ENCODE measurements around the gene RPL41. TPM values are rescaled to one million over a fixed set of nuclear protein-coding genes. Genes with fewer than 3 reads are reported as not detected.

The RPL41 gene
- total RNA-seq, 1 experiment from 2014 or later: 4,637 TPM

DNA sequence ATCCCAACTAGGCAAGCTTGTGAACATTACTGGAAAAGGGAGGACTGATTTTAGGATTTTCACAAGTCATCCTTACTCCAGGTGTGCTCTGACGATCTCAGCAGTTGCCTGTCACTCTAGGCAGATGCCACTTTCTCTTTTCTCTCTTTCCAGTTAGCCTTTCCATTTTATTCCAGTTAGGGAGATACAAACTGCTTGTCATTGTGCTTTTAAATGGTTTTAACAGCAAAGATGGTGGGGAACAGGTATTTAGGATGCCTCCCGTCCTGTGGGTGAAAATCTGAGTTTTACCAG lies 10.9 kb upstream of the RPL41 start:
- no peak overlapping the region for H2AFZ ChIP-seq (ENCODE audit: low read length)
- no peak overlapping the region for H2BK120ac ChIP-seq (ENCODE audit: low read depth, low read length, poor library complexity, severe bottlenecking)
- no peak overlapping the region for H3K4ac ChIP-seq (ENCODE audit: low read depth, low read length)
- H3K14ac ChIP-seq (ENCODE audit: insufficient read depth, low read length): no peak overlapping the region
- H4K91ac ChIP-seq (ENCODE audit: insufficient read length, low read depth, low read length): no peak overlapping the region
- no peak overlapping the region for H3K56ac ChIP-seq (ENCODE audit: insufficient read length, low read depth, low read length)
- no peak overlapping the region for H2AK5ac ChIP-seq (ENCODE audit: insufficient read length, low read length)
- no peak for DNase-seq
- no peaks in the 10 kb centered on the region; the same call in 1 of the 2 replicates for H3K27me3 Mint-ChIP-seq (ENCODE audit: low read depth)
- WGBS (ENCODE audit: extremely low coverage, insufficient read length, low lambda C conversion rate): no CpG with 5 or more reads among the region's 2 CpGs
- H3K27me3 ChIP-seq (ENCODE audit: insufficient read depth, low read length): no peaks in the 10 kb centered on the region
- peak overlapping the region; percentile 95 to 100 for H3K4me3 Mint-ChIP-seq
- peaks cover 22 to 27% of the 10 kb centered on the region in 2 experiments for H3K4me1 Mint-ChIP-seq
- no peak overlapping the region for H3T11ph ChIP-seq (ENCODE audit: low read length)
- no peaks in the 10 kb centered on the region for H3K9me3 ChIP-seq (ENCODE audit: control insufficient read depth, low read depth, low read length)
- H2BK5ac ChIP-seq (ENCODE audit: insufficient read length, low read length): no peak overlapping the region
- H3K79me2 ChIP-seq (ENCODE audit: insufficient read depth, low read length): peaks cover 17% of the 10 kb centered on the region; the same call in 1 of the 2 replicates
- H4K5ac ChIP-seq (ENCODE audit: insufficient read length, low read depth, low read length): no peak overlapping the region
- H3K27ac Mint-ChIP-seq: peak overlapping the region in 1 of 3 experiments; percentile 100; a peak in 3 of 7 replicates
- no peak overlapping the region for H2BK20ac ChIP-seq (ENCODE audit: low read depth, low read length, poor library complexity, severe bottlenecking)
- peaks cover 42 to 84% (median 68%) of the 10 kb centered on the region in 3 experiments for H3K36me3 Mint-ChIP-seq (ENCODE audit: insufficient read depth in 1 of 3, low read depth in 3 of 3)
- H3K4me1 ChIP-seq (ENCODE audit: insufficient read depth, low read length): peaks cover 8% of the 10 kb centered on the region; the same call in 1 of the 2 replicates
- H3K23me2 ChIP-seq (ENCODE audit: insufficient read length, low read depth, low read length, poor library complexity, severe bottlenecking): peaks cover 8% of the 10 kb centered on the region
- H3K9me3 Mint-ChIP-seq: peaks cover 0 to 3% of the 10 kb centered on the region in 2 experiments; a peak in 1 of 5 replicates
- no peak overlapping the region for H2BK12ac ChIP-seq (ENCODE audit: insufficient read length, low read depth, low read length)
- H3K79me1 ChIP-seq (ENCODE audit: insufficient read depth, low read depth, low read length, poor library complexity, severe bottlenecking): no peaks in the 10 kb centered on the region
- H3K18ac ChIP-seq (ENCODE audit: insufficient read length, low read depth, low read length): no peak overlapping the region
- H3K9ac ChIP-seq (ENCODE audit: extremely low read depth, insufficient read length, low read length): peak overlapping the region; percentile 78
- no peak overlapping the region for H4K8ac ChIP-seq (replicated peaks; ENCODE audit: insufficient read length, low read depth, low read length)
- no peak overlapping the region for H2BK15ac ChIP-seq (ENCODE audit: low read depth, low read length)
- H3K23ac ChIP-seq (ENCODE audit: insufficient read length, low read depth, low read length): no peak overlapping the region
- no peak overlapping the region for H3K27ac ChIP-seq (ENCODE audit: insufficient read length, low read depth, low read length)
- peak overlapping the region; percentile 81 for H3K4me2 ChIP-seq (ENCODE audit: insufficient read depth, insufficient read length, low read length)
- H4K20me1 ChIP-seq (ENCODE audit: control insufficient read depth, insufficient read depth, insufficient read length): no peaks in the 10 kb centered on the region
- TF ChIP-seq, protein P1, sequence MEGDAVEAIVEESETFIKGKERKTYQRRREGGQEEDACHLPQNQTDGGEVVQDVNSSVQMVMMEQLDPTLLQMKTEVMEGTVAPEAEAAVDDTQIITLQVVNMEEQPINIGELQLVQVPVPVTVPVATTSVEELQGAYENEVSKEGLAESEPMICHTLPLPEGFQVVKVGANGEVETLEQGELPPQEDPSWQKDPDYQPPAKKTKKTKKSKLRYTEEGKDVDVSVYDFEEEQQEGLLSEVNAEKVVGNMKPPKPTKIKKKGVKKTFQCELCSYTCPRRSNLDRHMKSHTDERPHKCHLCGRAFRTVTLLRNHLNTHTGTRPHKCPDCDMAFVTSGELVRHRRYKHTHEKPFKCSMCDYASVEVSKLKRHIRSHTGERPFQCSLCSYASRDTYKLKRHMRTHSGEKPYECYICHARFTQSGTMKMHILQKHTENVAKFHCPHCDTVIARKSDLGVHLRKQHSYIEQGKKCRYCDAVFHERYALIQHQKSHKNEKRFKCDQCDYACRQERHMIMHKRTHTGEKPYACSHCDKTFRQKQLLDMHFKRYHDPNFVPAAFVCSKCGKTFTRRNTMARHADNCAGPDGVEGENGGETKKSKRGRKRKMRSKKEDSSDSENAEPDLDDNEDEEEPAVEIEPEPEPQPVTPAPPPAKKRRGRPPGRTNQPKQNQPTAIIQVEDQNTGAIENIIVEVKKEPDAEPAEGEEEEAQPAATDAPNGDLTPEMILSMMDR (conservative IDR thresholded peaks at IDR 0.05): no peak
